ENCODE data around the gene SLC2A13.
"Not testable (repeated sequence)": the region's sequence is repeated elsewhere in the genome, so short reads cannot be mapped to it uniquely, and the experiment has no call there.

SLC2A13 gene

DNA sequence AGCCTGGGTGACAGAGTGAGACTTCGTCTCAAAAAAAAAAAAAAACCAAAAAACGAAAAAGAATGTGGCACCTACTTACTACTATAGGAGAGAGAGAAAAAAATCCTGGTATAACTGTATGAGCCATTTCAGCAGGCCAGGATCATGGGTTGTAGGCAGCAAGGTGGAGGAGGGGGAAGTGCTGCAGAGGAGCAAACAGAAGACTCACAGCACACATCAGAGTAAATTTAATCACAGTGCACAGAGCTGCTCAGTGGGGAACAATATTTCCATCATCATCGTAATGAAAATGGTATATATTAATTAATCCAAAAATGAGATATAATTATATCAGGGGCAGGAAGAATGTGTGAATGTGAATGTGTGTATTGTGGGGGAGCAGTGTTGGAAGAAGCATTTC, 175.8 kb downstream of the SLC2A13 start:
- DNase-seq (ENCODE audit: low spot score) = no peak

GRCh38 chr12:39928181-39928899, 177.5 kb downstream of the SLC2A13 start:
- no peak for DNase-seq (ENCODE audit: low spot score)

DNA sequence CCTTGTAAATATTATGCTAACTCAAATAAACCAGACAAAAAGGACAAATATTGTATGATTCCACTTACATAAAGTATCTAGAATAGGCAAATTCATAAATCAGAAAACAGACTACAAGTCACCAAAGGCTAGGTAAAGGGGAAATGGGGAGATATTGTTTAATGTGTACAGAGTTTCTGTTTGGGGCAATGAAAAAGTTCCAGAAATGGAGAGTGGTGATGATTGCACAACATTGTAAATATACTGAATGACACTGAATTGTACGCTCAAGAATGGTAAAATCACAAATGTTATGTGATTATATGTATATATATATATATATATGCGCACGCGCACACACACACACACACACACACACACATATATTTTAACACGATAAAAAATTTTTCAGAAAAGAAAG, 182.5 kb downstream of the SLC2A13 start:
- DNase-seq (ENCODE audit: low spot score) = no peak

- not testable (repeated sequence) for DNase-seq (ENCODE audit: low spot score)
Measured at GRCh38 chr12:39922598-39922997, 183.3 kb downstream of the SLC2A13 start.

GRCh38 chr12:39920647-39921046, 185.2 kb downstream of the SLC2A13 start:
- DNase-seq (ENCODE audit: low spot score) = no peak

DNA sequence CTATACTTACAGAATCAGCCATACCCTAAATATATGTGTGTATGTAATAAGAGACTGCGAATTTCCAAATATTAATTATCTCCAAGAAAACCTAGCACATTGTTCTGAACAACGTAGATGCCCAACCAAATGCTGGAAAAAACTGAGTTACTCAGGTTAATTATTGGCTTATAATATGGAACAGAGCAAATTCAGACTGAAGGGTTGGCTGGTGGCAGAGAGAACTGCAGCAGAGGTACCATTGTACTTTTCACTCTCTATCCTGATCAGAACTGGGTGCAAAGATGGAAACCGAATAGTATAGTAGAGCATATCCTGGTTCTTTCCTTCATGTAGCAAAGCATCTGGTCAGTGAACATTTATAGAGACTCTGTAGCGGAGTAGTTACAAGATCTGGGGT, 185.7 kb downstream of the SLC2A13 start:
- DNase-seq (ENCODE audit: low spot score) = no peak

GRCh38 chr12:39919790-39920189, 186.1 kb downstream of the SLC2A13 start:
- DNase-seq (ENCODE audit: low spot score) = no peak

GRCh38 chr12:39915249-39915648, 190.6 kb downstream of the SLC2A13 start:
- no peak for DNase-seq (ENCODE audit: low spot score)

GRCh38 chr12:39912211-39912980, 193.5 kb downstream of the SLC2A13 start:
- no peak for DNase-seq (ENCODE audit: low spot score)

DNA sequence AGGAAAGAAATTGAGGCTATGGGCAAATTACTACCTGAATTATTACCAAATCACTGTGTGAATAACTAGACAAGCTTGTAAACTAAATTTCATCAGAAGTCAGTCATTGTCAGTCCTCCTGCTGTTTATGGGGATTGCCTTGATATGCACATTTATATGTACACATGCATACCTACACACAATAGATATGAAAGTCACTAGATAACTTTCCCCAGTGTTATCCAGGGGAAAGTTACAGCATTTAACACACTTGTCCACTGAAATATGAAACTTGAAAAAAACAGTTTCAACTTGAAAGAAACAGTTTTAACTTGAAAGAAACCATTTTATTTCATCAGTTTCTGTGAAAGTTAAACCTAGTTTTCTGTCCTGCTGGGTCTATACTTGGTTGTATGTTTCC, 199.6 kb downstream of the SLC2A13 start:
- no peak for DNase-seq (ENCODE audit: low spot score)

- peak; percentile 70 for DNase-seq (ENCODE audit: low spot score)
Measured at GRCh38 chr12:39905152-39905551, 200.7 kb downstream of the SLC2A13 start.

- no peak for DNase-seq (ENCODE audit: low spot score)
Measured at GRCh38 chr12:39902821-39903220, 203.1 kb downstream of the SLC2A13 start.

DNA sequence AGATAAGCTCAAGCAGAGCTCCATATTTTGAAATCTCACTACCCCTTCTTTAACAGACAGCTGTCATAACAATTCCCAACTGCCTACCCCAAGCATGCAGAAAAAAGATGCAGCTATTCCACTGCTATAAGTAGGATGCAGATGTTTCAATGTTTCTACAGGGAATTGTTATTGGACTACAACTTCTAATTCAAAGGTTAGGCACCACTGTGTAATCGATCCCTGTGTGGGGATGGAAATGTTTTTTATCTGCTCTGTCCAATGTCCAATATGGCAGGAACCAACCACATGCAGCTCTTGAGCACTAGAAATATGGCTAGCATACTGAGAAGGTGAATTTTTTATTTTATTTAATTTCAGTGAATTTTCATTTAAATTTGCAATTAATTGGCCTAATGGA, 208.6 kb downstream of the SLC2A13 start:
- DNase-seq (ENCODE audit: low spot score) = no peak

GRCh38 chr12:39893388-39893787, 212.5 kb downstream of the SLC2A13 start:
- not testable (repeated sequence) for DNase-seq (ENCODE audit: low spot score)

DNA sequence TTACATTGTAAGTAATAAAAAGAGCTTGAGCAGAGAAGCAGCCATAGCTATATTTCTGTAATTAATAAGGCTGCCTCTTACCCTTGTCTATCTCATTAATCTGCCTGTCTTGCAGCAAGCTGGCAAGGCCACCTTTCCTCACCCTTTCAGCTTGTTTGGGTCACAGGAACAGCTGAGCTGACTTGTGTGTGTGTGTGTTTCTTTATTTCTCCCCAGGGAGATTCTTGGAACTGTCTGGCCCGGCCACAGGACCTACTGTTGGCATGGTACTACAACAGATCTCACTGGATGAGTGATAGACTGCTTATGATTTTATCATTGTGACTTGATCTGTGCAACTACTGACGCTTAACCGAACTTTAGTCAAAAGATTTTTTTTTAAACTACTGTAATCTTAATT, 213.7 kb downstream of the SLC2A13 start:
- peak; percentile 78 for DNase-seq (ENCODE audit: low spot score)

DNA sequence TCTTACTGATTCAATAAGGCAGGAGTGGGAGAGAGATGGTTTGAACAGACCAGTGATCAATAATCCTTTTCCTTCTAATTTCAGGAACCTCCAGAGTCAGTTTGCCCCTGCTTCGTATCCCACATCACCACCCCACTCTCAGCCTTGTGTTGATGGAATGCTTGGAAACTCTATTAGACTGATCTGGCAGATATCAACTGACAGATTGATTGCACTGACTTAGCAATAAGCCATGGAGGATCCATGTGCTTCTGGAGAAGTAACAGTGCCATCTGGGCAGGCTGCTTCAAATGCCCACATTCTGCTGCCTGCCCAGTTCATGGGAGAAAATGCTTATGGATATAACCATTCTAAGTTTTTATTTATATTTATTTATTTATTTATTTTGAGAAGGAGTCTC, 218.0 kb downstream of the SLC2A13 start:
- peak; percentile 78 for DNase-seq (ENCODE audit: low spot score)

GRCh38 chr12:39886106-39886505, 219.8 kb downstream of the SLC2A13 start:
- DNase-seq (ENCODE audit: low spot score) = no peak

- no peak for DNase-seq (ENCODE audit: low spot score)
Measured at GRCh38 chr12:39884616-39885125, 221.2 kb downstream of the SLC2A13 start.

DNA sequence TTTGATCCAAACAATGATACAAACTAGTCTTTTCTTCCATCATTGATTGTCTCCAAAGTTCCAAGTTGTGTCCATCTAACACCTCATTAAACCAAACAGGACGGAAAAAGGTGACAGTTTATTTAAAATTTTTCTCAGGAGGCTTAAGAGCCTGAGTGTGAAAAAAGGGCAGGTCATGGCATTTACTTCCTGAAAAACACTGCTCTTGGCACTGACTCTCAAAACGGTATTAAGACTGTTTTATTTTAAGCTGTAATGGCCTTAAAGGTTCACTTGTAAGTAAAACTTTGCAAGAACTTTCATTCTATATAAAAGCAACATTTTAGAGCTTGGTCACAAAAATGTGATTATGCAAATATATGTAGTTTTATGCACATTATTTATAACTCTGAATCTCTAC, 222.5 kb downstream of the SLC2A13 start:
- no peak for DNase-seq (ENCODE audit: low spot score)

DNA sequence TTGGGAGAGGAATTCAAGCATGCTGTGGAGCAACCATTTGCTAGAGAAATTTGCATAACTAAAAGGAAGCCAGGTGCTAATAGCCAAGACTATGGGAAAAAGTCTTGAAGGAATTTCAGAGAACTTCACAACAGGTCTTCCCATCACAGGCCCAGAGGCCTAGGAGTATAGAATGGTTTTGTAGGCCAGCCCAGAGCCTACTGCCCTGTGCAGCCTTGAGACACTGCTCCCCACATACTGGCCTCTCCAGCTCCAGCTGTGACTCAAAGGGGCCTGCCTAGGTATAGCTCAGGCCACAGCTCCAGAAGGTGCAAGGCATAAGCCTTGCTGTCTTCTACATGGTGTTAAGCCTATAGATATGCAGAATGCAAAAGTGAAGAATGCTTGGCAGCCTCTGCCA, 227.1 kb downstream of the SLC2A13 start:
- DNase-seq (ENCODE audit: low spot score) = no peak

- DNase-seq (ENCODE audit: low spot score) = no peak
Measured at GRCh38 chr12:39875721-39876120, 230.2 kb downstream of the SLC2A13 start.

- no peak for DNase-seq (ENCODE audit: low spot score)
Measured at GRCh38 chr12:39874785-39875184, 231.1 kb downstream of the SLC2A13 start.

GRCh38 chr12:39873065-39873464, 232.8 kb downstream of the SLC2A13 start:
- DNase-seq (ENCODE audit: low spot score) = no peak
